SJSA1 (cell line): ENCODE results near the gene CCDC33. TPM values are rescaled to one million over a fixed set of nuclear protein-coding genes. Genes with fewer than 3 reads are reported as not detected.

Experiments used
- DNase-seq, 2 experiments: peaks; one replicate each; pipeline ENCODE4 v3.0.0-alpha.2; 2015 to 2020; ENCODE audit warnings: low spot score in 2 of 2, low read depth in 1 of 2
- H3K27ac ChIP-seq: fragments of 250-450 bp; sonication (Bioruptor Pico); 2 replicates; pipeline ENCODE4 v1.5.1; 2020; ENCODE audit warnings: mild to moderate bottlenecking, moderate library complexity
- H3K27me3 ChIP-seq: fragments of 250-450 bp; sonication (Bioruptor Pico); replicated peaks from 2 replicates; pipeline ENCODE4 v1.5.1; 2020; ENCODE audit warnings: mild to moderate bottlenecking, moderate library complexity
- H3K36me3 ChIP-seq: fragments of 250-450 bp; sonication (Bioruptor Pico); 2 replicates; pipeline ENCODE4 v1.5.1; 2020; ENCODE audit warnings: mild to moderate bottlenecking
- H3K4me1 ChIP-seq: fragments of 250-450 bp; sonication (Bioruptor Pico); replicated peaks from 2 replicates; pipeline ENCODE4 v1.6.1; 2021; ENCODE audit warnings: mild to moderate bottlenecking
- H3K4me3 ChIP-seq: fragments of 250-450 bp; sonication (Bioruptor Pico); 2 replicates; pipeline ENCODE4 v1.5.1; 2020; ENCODE audit warnings: mild to moderate bottlenecking
- H3K9me3 ChIP-seq: fragments of 250-450 bp; sonication (Bioruptor Pico); replicated peaks from 2 replicates; pipeline ENCODE4 v1.5.1; 2020; ENCODE audit warnings: mild to moderate bottlenecking
- total RNA-seq: library from RNA; depleted of rRNA; stranded (reverse); fragments of >200 nt; shearing (Covaris generic); gene quantifications from 2 replicates; pipeline ENCODE4 v1.2.3, GENCODE V29; 2014; rRNA removed

The CCDC33 gene
- total RNA-seq, 1 experiment from 2014 or later: not detected

- no peak for DNase-seq
- no peak overlapping the region for H3K27ac ChIP-seq
- no peaks in the 10 kb centered on the region for H3K27me3 ChIP-seq
- peaks cover 15% of the 10 kb centered on the region for H3K4me1 ChIP-seq
- no peaks in the 10 kb centered on the region for H3K9me3 ChIP-seq
- H3K36me3 ChIP-seq: no peaks in the 10 kb centered on the region
- H3K4me3 ChIP-seq: no peak overlapping the region
Measured at GRCh38 chr15:74380361-74381189, 144.4 kb downstream of the CCDC33 start.

GRCh38 chr15:74381190-74381453 is 145.0 kb downstream of the CCDC33 start:
- DNase-seq: no peak

GRCh38 chr15:74381481-74381880 is 145.4 kb downstream of the CCDC33 start:
- Histone ChIP-seq H3K4me1 (peaks cover 20% of the 10 kb centered on the region), H3K4me3 (no peak overlapping the region), H3K27me3 (no peaks in the 10 kb centered on the region), H3K9me3 (no peaks in the 10 kb centered on the region), H3K36me3 (no peaks in the 10 kb centered on the region), H3K27ac (no peak overlapping the region)
- no peak for DNase-seq

More at GRCh38 chr15:74381190-74381453, 145.0 kb downstream of the CCDC33 start:
- H3K4me3 ChIP-seq: no peak overlapping the region
- H3K36me3 ChIP-seq: no peaks in the 10 kb centered on the region
- H3K4me1 ChIP-seq: peaks cover 20% of the 10 kb centered on the region
- H3K27me3 ChIP-seq: no peaks in the 10 kb centered on the region
- H3K9me3 ChIP-seq: no peaks in the 10 kb centered on the region
- no peak overlapping the region for H3K27ac ChIP-seq

- DNase-seq: peak; percentile 66 to 88
- H3K4me1 ChIP-seq: peaks cover 20% of the 10 kb centered on the region
Measured at GRCh38 chr15:74382004-74382816, 146.1 kb downstream of the CCDC33 start.

GRCh38 chr15:74383286-74383685 is 147.2 kb downstream of the CCDC33 start:
- peaks cover 20% of the 10 kb centered on the region for H3K4me1 ChIP-seq
- H3K9me3 ChIP-seq: no peaks in the 10 kb centered on the region
- no peak for DNase-seq
- H3K36me3 ChIP-seq: no peaks in the 10 kb centered on the region
- H3K27ac ChIP-seq: no peak overlapping the region
- H3K27me3 ChIP-seq: no peaks in the 10 kb centered on the region
- no peak overlapping the region for H3K4me3 ChIP-seq

More at GRCh38 chr15:74382004-74382816, 146.1 kb downstream of the CCDC33 start:
- no peaks in the 10 kb centered on the region for H3K36me3 ChIP-seq
- H3K4me3 ChIP-seq: no peak overlapping the region
- H3K9me3 ChIP-seq: no peaks in the 10 kb centered on the region
- H3K27me3 ChIP-seq: no peaks in the 10 kb centered on the region
- H3K27ac ChIP-seq: no peak overlapping the region

- Histone ChIP-seq H3K27me3 (no peaks in the 10 kb centered on the region), H3K36me3 (no peaks in the 10 kb centered on the region), H3K9me3 (no peaks in the 10 kb centered on the region), H3K4me1 (peaks cover 20% of the 10 kb centered on the region), H3K27ac (no peak overlapping the region), H3K4me3 (no peak overlapping the region)
- DNase-seq: no peak
Measured at GRCh38 chr15:74383695-74384565, 147.8 kb downstream of the CCDC33 start.

- Histone ChIP-seq H3K36me3 (no peaks in the 10 kb centered on the region), H3K27me3 (no peaks in the 10 kb centered on the region), H3K4me1 (peaks cover 20% of the 10 kb centered on the region), H3K27ac (no peak overlapping the region), H3K9me3 (no peaks in the 10 kb centered on the region), H3K4me3 (no peak overlapping the region)
- no peak for DNase-seq
Measured at GRCh38 chr15:74384566-74384880, 148.4 kb downstream of the CCDC33 start.

- no peaks in the 10 kb centered on the region for H3K36me3 ChIP-seq
- no peak for DNase-seq
- no peak overlapping the region for H3K27ac ChIP-seq
- H3K9me3 ChIP-seq: no peaks in the 10 kb centered on the region
- no peaks in the 10 kb centered on the region for H3K27me3 ChIP-seq
- H3K4me1 ChIP-seq: peaks cover 20% of the 10 kb centered on the region
- no peak overlapping the region for H3K4me3 ChIP-seq
Measured at GRCh38 chr15:74384881-74385643, 148.9 kb downstream of the CCDC33 start.

GRCh38 chr15:74385733-74386132 is 149.6 kb downstream of the CCDC33 start:
- no peak for DNase-seq
- no peaks in the 10 kb centered on the region for H3K27me3 ChIP-seq
- no peak overlapping the region for H3K27ac ChIP-seq
- no peak overlapping the region for H3K4me3 ChIP-seq
- no peaks in the 10 kb centered on the region for H3K36me3 ChIP-seq
- H3K9me3 ChIP-seq: no peaks in the 10 kb centered on the region
- peaks cover 20% of the 10 kb centered on the region for H3K4me1 ChIP-seq

Other genes with a start within 250 kb of the CCDC33 start
- gene STOML1, start 244.0 kb upstream of the CCDC33 start, total RNA-seq: 21.1 and 22.4 TPM in 2 replicates
- gene PML, start 241.6 kb upstream of the CCDC33 start, total RNA-seq: 27.1 and 41.6 TPM in 2 replicates
- gene GOLGA6A, start 153.8 kb upstream of the CCDC33 start, total RNA-seq: not detected in 2 replicates
- not detected in 2 replicates for gene ISLR2, start 105.7 kb upstream of the CCDC33 start, total RNA-seq
- gene ISLR, start 62.6 kb upstream of the CCDC33 start, total RNA-seq: not detected in 2 replicates
- gene STRA6, start 33.5 kb upstream of the CCDC33 start, total RNA-seq: 0.18 TPM in 1 of 2 replicates, not detected in the other
- gene CYP11A1, start 131.3 kb downstream of the CCDC33 start, total RNA-seq: 1.3 and 2.2 TPM in 2 replicates
- 5.2 and 5.4 TPM in 2 replicates for gene SEMA7A, start 197.6 kb downstream of the CCDC33 start, total RNA-seq
- 32.8 and 54.5 TPM in 2 replicates for gene UBL7, start 224.8 kb downstream of the CCDC33 start, total RNA-seq